Measurements from ENCODE around the gene SLC35E3. TPM values are rescaled to one million over a fixed set of nuclear protein-coding genes. Genes with fewer than 3 reads are reported as not detected.
"Not testable (repeated sequence)": the region's sequence is repeated elsewhere in the genome, so short reads cannot be mapped to it uniquely, and the experiment has no call there.

SLC35E3 gene
- total RNA-seq, 2 donors from 2014 or later = 7.0 to 8.3 TPM

GRCh38 chr12:68792952-68793351 is 47.0 kb downstream of the SLC35E3 start:
- no peak overlapping the region for H3K27ac Mint-ChIP-seq
- no peaks in the 10 kb centered on the region for H3K27me3 Mint-ChIP-seq
- DNase-seq (peak in 1 of 3 donors; percentile 19), ATAC-seq (peak; percentile 82)
- no peaks in the 10 kb centered on the region for H3K9me3 ChIP-seq (ENCODE audit: control insufficient read depth, low read length, poor library complexity, severe bottlenecking)
- no peaks in the 10 kb centered on the region for H3K4me1 Mint-ChIP-seq
- H3K36me3 Mint-ChIP-seq (ENCODE audit: low read depth) = no peaks in the 10 kb centered on the region
- no peak overlapping the region for H3K4me3 Mint-ChIP-seq

GRCh38 chr12:68793436-68793835 is 47.5 kb downstream of the SLC35E3 start:
- DNase-seq (no peak), ATAC-seq (no peak)

GRCh38 chr12:68793975-68794652 is 48.1 kb downstream of the SLC35E3 start:
- Mint-ChIP-seq H3K4me1 (no peaks in the 10 kb centered on the region), H3K27ac (no peak overlapping the region), H3K4me3 (no peak overlapping the region), H3K36me3 (ENCODE audit: low read depth) (no peaks in the 10 kb centered on the region), H3K27me3 (no peaks in the 10 kb centered on the region)
- H3K9me3 ChIP-seq (ENCODE audit: control insufficient read depth, low read length, poor library complexity, severe bottlenecking) = no peaks in the 10 kb centered on the region
- no peak for ATAC-seq
- DNase-seq = no peak

More at GRCh38 chr12:68793436-68793835, 47.5 kb downstream of the SLC35E3 start:
- H3K9me3 ChIP-seq (ENCODE audit: control insufficient read depth, low read length, poor library complexity, severe bottlenecking) = no peaks in the 10 kb centered on the region
- H3K4me3 Mint-ChIP-seq = no peak overlapping the region
- no peaks in the 10 kb centered on the region for H3K27me3 Mint-ChIP-seq
- no peaks in the 10 kb centered on the region for H3K36me3 Mint-ChIP-seq (ENCODE audit: low read depth)
- H3K27ac Mint-ChIP-seq = no peak overlapping the region
- no peaks in the 10 kb centered on the region for H3K4me1 Mint-ChIP-seq

- no peak overlapping the region for H3K4me3 Mint-ChIP-seq
- no peaks in the 10 kb centered on the region for H3K4me1 Mint-ChIP-seq
- no peaks in the 10 kb centered on the region for H3K9me3 ChIP-seq (ENCODE audit: control insufficient read depth, low read length, poor library complexity, severe bottlenecking)
- no peaks in the 10 kb centered on the region for H3K36me3 Mint-ChIP-seq (ENCODE audit: low read depth)
- ATAC-seq (no peak), DNase-seq (no peak)
- no peak overlapping the region for H3K27ac Mint-ChIP-seq
- no peaks in the 10 kb centered on the region for H3K27me3 Mint-ChIP-seq
Measured at GRCh38 chr12:68794653-68795251, 48.8 kb downstream of the SLC35E3 start.

GRCh38 chr12:68796399-68796798 is 50.4 kb downstream of the SLC35E3 start:
- no peak for DNase-seq
- H3K36me3 Mint-ChIP-seq (ENCODE audit: low read depth) = no peaks in the 10 kb centered on the region
- H3K27me3 Mint-ChIP-seq = no peaks in the 10 kb centered on the region
- no peak overlapping the region for H3K4me3 Mint-ChIP-seq
- no peaks in the 10 kb centered on the region for H3K9me3 ChIP-seq (ENCODE audit: control insufficient read depth, low read length, poor library complexity, severe bottlenecking)
- no peak for ATAC-seq
- H3K4me1 Mint-ChIP-seq = no peaks in the 10 kb centered on the region
- no peak overlapping the region for H3K27ac Mint-ChIP-seq

GRCh38 chr12:68798882-68799234 is 52.9 kb downstream of the SLC35E3 start:
- H3K4me1 Mint-ChIP-seq = no peaks in the 10 kb centered on the region
- H3K36me3 Mint-ChIP-seq (ENCODE audit: low read depth) = no peaks in the 10 kb centered on the region
- no peak overlapping the region for H3K27ac Mint-ChIP-seq
- no peak for ATAC-seq
- H3K27me3 Mint-ChIP-seq = no peaks in the 10 kb centered on the region
- DNase-seq = no peak
- H3K4me3 Mint-ChIP-seq = no peak overlapping the region
- H3K9me3 ChIP-seq (ENCODE audit: control insufficient read depth, low read length, poor library complexity, severe bottlenecking) = no peaks in the 10 kb centered on the region

GRCh38 chr12:68800294-68800693 is 54.3 kb downstream of the SLC35E3 start:
- no peak for ATAC-seq
- Mint-ChIP-seq H3K4me3 (no peak overlapping the region), H3K36me3 (ENCODE audit: low read depth) (peaks cover under 1% of the 10 kb centered on the region), H3K27ac (no peak overlapping the region), H3K4me1 (no peaks in the 10 kb centered on the region), H3K27me3 (no peaks in the 10 kb centered on the region)
- H3K9me3 ChIP-seq (ENCODE audit: control insufficient read depth, low read length, poor library complexity, severe bottlenecking) = no peaks in the 10 kb centered on the region
- DNase-seq = no peak

- DNase-seq; ATAC-seq; H3K27ac Mint-ChIP-seq; H3K36me3 Mint-ChIP-seq (ENCODE audit: low read depth); H3K27me3 Mint-ChIP-seq; H3K9me3 ChIP-seq (ENCODE audit: control insufficient read depth, low read length, poor library complexity, severe bottlenecking); H3K4me3 Mint-ChIP-seq; H3K4me1 Mint-ChIP-seq: not testable (repeated sequence)
Measured at GRCh38 chr12:68801124-68801523, 55.1 kb downstream of the SLC35E3 start.

- not testable (repeated sequence) for H3K27me3 Mint-ChIP-seq; DNase-seq; H3K36me3 Mint-ChIP-seq (ENCODE audit: low read depth); ATAC-seq; H3K9me3 ChIP-seq (ENCODE audit: control insufficient read depth, low read length, poor library complexity, severe bottlenecking); H3K4me3 Mint-ChIP-seq; H3K27ac Mint-ChIP-seq; H3K4me1 Mint-ChIP-seq
Measured at GRCh38 chr12:68802372-68802745, 56.4 kb downstream of the SLC35E3 start.

- ATAC-seq; H3K36me3 Mint-ChIP-seq (ENCODE audit: low read depth); H3K9me3 ChIP-seq (ENCODE audit: control insufficient read depth, low read length, poor library complexity, severe bottlenecking); H3K4me3 Mint-ChIP-seq; H3K4me1 Mint-ChIP-seq; H3K27me3 Mint-ChIP-seq; DNase-seq; H3K27ac Mint-ChIP-seq: not testable (repeated sequence)
Measured at GRCh38 chr12:68802911-68803651, 57.1 kb downstream of the SLC35E3 start.

- no peak for ATAC-seq
- Mint-ChIP-seq H3K27me3 (no peaks in the 10 kb centered on the region), H3K4me3 (no peak overlapping the region), H3K4me1 (peaks cover 7% of the 10 kb centered on the region), H3K36me3 (ENCODE audit: low read depth) (peaks cover 3% of the 10 kb centered on the region), H3K27ac (no peak overlapping the region)
- H3K9me3 ChIP-seq (ENCODE audit: control insufficient read depth, low read length, poor library complexity, severe bottlenecking) = no peaks in the 10 kb centered on the region
- no peak for DNase-seq
Measured at GRCh38 chr12:68803948-68804656, 58.1 kb downstream of the SLC35E3 start.

GRCh38 chr12:68804657-68805591 is 58.9 kb downstream of the SLC35E3 start:
- Mint-ChIP-seq H3K4me1 (peaks cover 7% of the 10 kb centered on the region), H3K36me3 (ENCODE audit: low read depth) (peaks cover 3% of the 10 kb centered on the region), H3K27me3 (no peaks in the 10 kb centered on the region), H3K27ac (no peak overlapping the region), H3K4me3 (no peak overlapping the region)
- DNase-seq (no peak), ATAC-seq (no peak)
- H3K9me3 ChIP-seq (ENCODE audit: control insufficient read depth, low read length, poor library complexity, severe bottlenecking) = no peaks in the 10 kb centered on the region
